CD4-positive, CD25-positive, alpha-beta regulatory T cell (primary cell): ENCODE results near the gene PTPRE. TPM values are rescaled to one million over a fixed set of nuclear protein-coding genes. Genes with fewer than 3 reads are reported as not detected.

Experiments used
- ATAC-seq, 2 donors: fragments of 150-1000 bp; cut with Tn5 transposase; one replicate each; pipeline ENCODE4 v1.10.0; 2021; ENCODE audit warnings: low read depth in 2 of 2, moderate number of reproducible peaks in 2 of 2, moderate library complexity in 1 of 2
- DNase-seq, 3 donors: peaks; one replicate each; pipeline versions ENCODE4 v3.0.0 to v3.0.0-alpha.2; 2012 to 2022; ENCODE audit warnings: mixed read lengths in 1 of 3
- H3K27ac ChIP-seq: one replicate; pipeline ENCODE4 v1.7.0; 2013; ENCODE audit warnings: mild to moderate bottlenecking, low read length; ENCODE audit not compliant: insufficient read depth, poor library complexity, severe bottlenecking
- H3K27me3 ChIP-seq: one replicate; pipeline ENCODE4 v1.7.0; 2013; ENCODE audit warnings: low read length; ENCODE audit not compliant: control insufficient read depth, insufficient read depth
- H3K36me3 ChIP-seq: one replicate; pipeline ENCODE4 v1.7.0; 2013; ENCODE audit warnings: mild to moderate bottlenecking, low read length, moderate library complexity; ENCODE audit not compliant: control insufficient read depth, insufficient read depth
- H3K4me1 ChIP-seq: 2 replicates; pipeline ENCODE4 v1.7.0; 2013; ENCODE audit warnings: mild to moderate bottlenecking, low read length; ENCODE audit not compliant: insufficient read depth, control insufficient read depth, poor library complexity, severe bottlenecking
- H3K4me3 ChIP-seq: one replicate; pipeline ENCODE4 v1.7.0; 2013; ENCODE audit warnings: low read depth, mild to moderate bottlenecking, low read length, moderate library complexity
- H3K9me3 ChIP-seq, 2 experiments: 1 replicate in 1 of 2; 2 replicates in 1 of 2; pipeline ENCODE4 v1.7.0; 2013; ENCODE audit warnings: low read length in 2 of 2, mild to moderate bottlenecking in 1 of 2, moderate library complexity in 1 of 2; ENCODE audit not compliant: control insufficient read depth in 2 of 2
- H3K27ac Mint-ChIP-seq, 3 donors: one replicate each; pipeline ENCODE4 v1.8.0; 2020 to 2022; ENCODE audit warnings: mild to moderate bottlenecking in 3 of 3, mixed read lengths in 3 of 3, moderate library complexity in 2 of 3
- H3K27me3 Mint-ChIP-seq: one replicate; pipeline ENCODE4 v1.8.0; 2022; ENCODE audit warnings: mild to moderate bottlenecking, mixed read lengths
- H3K36me3 Mint-ChIP-seq: one replicate; pipeline ENCODE4 v1.8.0; 2020; ENCODE audit warnings: mixed read lengths
- H3K4me1 Mint-ChIP-seq, 4 donors: one replicate each; pipeline ENCODE4 v1.8.0; 2020 to 2022; ENCODE audit warnings: mixed read lengths in 4 of 4, mild to moderate bottlenecking in 1 of 4
- H3K4me3 Mint-ChIP-seq, 4 donors: one replicate each; pipeline ENCODE4 v1.8.0; 2020 to 2022; ENCODE audit warnings: mild to moderate bottlenecking in 4 of 4, mixed read lengths in 4 of 4, moderate library complexity in 3 of 4
- H3K9me3 Mint-ChIP-seq, 7 donors: one replicate each; pipeline ENCODE4 v1.8.0; 2020 to 2022; ENCODE audit warnings: mixed read lengths in 7 of 7, mild to moderate bottlenecking in 3 of 7, moderate library complexity in 2 of 7
- polyA plus RNA-seq, 4 donors: library from polyadenylated mRNA; unstranded; fragments of 300-500 nt; fragmentation: Illumina TruSeq; gene quantifications; one replicate each; pipeline ENCODE4 v1.2.3, GENCODE V29; 2021
- total RNA-seq: library from RNA; stranded (reverse); gene quantifications from one replicate; pipeline ENCODE4 v1.2.3, GENCODE V29; 2022

Gene PTPRE
- total and polyA plus RNA-seq, 5 donors from 2014 or later: 10.0 to 63.9 (median 13.7) TPM

- DNase-seq (no peak), ATAC-seq (no peak)
- Histone ChIP-seq H3K27ac (no peak overlapping the region), H3K4me3 (no peak overlapping the region), H3K4me1 (no peaks in the 10 kb centered on the region), H3K9me3 (peaks cover 6 to 9% of the 10 kb centered on the region in 2 experiments), H3K36me3 (no peaks in the 10 kb centered on the region), H3K27me3 (no peaks in the 10 kb centered on the region)
- peaks cover 0 to 14% (median 4%) of the 10 kb centered on the region in 7 donors for H3K9me3 Mint-ChIP-seq
- H3K27ac Mint-ChIP-seq: peak overlapping the region in 1 of 3 donors; percentile 8
- peaks cover 18% of the 10 kb centered on the region for H3K27me3 Mint-ChIP-seq
- peaks cover 0 to 7% (median 1%) of the 10 kb centered on the region in 4 donors for H3K4me1 Mint-ChIP-seq
- H3K4me3 Mint-ChIP-seq: no peak overlapping the region
- H3K36me3 Mint-ChIP-seq: no peaks in the 10 kb centered on the region
Observed at GRCh38 chr10:127979566-127979965, 72.7 kb downstream of the PTPRE start.

DNA sequence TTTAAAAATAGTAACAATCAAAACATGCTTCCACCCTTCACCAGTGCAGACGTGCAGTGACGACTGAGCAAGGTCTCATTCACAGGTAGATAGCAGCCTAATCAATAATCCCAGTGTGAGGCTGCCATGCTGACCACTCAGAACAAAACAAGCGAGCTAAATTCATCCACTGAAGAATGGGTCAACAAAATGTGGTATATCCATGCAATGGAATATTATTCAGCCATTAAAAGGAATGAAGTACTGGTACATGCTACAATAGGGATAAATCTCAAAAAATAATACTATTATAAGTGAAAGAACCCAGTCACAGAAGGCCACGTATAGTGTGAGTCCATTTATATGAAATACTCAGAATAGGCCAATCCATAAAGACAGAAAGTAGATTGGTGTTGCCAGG, 74.0 kb downstream of the PTPRE start:
- ATAC-seq: no peak
- no peak overlapping the region for H3K4me3 Mint-ChIP-seq
- H3K4me1 Mint-ChIP-seq: peaks cover 0 to 9% (median 2%) of the 10 kb centered on the region in 4 donors
- Histone ChIP-seq H3K9me3 (peaks cover 6 to 9% of the 10 kb centered on the region in 2 experiments), H3K27ac (no peak overlapping the region), H3K4me3 (no peak overlapping the region), H3K27me3 (no peaks in the 10 kb centered on the region), H3K36me3 (no peaks in the 10 kb centered on the region), H3K4me1 (no peaks in the 10 kb centered on the region)
- H3K27ac Mint-ChIP-seq: no peak overlapping the region
- no peaks in the 10 kb centered on the region for H3K36me3 Mint-ChIP-seq
- peaks cover 8% of the 10 kb centered on the region for H3K27me3 Mint-ChIP-seq
- no peak for DNase-seq
- peaks cover 0 to 14% (median 4%) of the 10 kb centered on the region in 7 donors for H3K9me3 Mint-ChIP-seq

DNA sequence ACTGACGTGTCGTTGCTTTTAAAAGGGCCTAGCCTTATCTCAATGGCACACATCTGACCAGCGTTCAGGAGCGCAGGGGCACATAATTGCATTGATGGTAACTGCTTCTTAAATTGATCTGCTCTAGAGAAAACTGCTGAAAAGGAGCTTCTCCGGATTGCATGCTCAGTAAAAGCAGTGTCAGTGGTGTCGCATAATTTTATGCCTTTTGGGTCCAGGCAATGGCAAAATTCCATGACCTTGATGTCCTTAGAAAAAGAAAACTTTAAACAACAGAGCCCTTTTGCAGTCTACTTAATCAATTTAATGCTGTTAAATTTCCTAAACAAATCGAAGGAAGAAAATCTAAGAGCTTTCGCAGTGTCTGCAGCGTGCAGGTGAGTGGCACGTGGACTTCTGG, 75.7 kb downstream of the PTPRE start:
- no peaks in the 10 kb centered on the region for H3K36me3 ChIP-seq
- peaks cover 6 to 9% of the 10 kb centered on the region in 2 experiments for H3K9me3 ChIP-seq
- H3K4me3 Mint-ChIP-seq: no peak overlapping the region
- no peaks in the 10 kb centered on the region for H3K27me3 Mint-ChIP-seq
- H3K27ac ChIP-seq: no peak overlapping the region
- DNase-seq (no peak), ATAC-seq (no peak)
- peaks cover 0 to 14% (median 4%) of the 10 kb centered on the region in 7 donors for H3K9me3 Mint-ChIP-seq
- no peaks in the 10 kb centered on the region for H3K4me1 ChIP-seq
- H3K27me3 ChIP-seq: no peaks in the 10 kb centered on the region
- peaks cover 0 to 9% (median 2%) of the 10 kb centered on the region in 4 donors for H3K4me1 Mint-ChIP-seq
- H3K27ac Mint-ChIP-seq: no peak overlapping the region
- no peak overlapping the region for H3K4me3 ChIP-seq
- no peaks in the 10 kb centered on the region for H3K36me3 Mint-ChIP-seq

DNA sequence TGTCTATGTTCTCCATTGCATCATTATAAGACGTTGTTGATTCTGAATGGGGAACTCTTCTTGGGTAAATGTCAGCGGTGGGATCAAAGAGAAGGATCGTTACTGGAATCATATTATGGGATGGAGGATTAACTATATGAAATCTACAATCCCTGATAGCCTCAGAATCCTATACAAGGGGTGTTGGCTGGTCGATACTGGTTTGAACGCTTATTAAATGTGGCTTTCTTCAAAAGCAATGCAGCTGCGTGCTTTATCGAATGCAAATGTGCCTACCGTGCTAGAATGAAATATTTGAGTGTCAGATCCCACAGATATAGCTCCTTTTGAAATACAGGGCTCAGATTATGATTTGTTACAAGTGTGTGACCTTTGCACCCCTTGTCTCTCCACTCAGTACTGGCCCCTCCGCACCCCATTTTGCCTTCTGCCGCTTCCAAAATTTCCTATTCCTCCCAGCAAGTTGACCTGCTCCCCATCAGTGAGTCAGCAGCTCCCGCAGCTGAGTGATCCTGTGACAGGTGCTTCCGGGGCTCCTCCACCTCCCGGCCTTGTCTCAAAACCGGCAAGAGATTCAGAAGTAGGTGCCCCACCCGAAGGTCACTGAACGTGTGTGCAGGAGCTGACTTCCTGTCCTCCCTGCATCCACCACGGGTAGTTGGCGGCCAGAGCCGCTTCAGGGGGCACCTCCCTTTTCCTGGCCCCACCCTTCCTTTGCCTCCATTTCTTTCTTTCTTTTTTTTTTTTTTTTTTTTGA, 76.6 kb downstream of the PTPRE start:
- peaks cover 0 to 14% (median 4%) of the 10 kb centered on the region in 7 donors for H3K9me3 Mint-ChIP-seq
- no peaks in the 10 kb centered on the region for H3K4me1 ChIP-seq
- peaks cover 0 to 9% (median 2%) of the 10 kb centered on the region in 4 donors for H3K4me1 Mint-ChIP-seq
- H3K27ac ChIP-seq: no peak overlapping the region
- H3K36me3 Mint-ChIP-seq: no peaks in the 10 kb centered on the region
- no peaks in the 10 kb centered on the region for H3K27me3 Mint-ChIP-seq
- no peaks in the 10 kb centered on the region for H3K36me3 ChIP-seq
- no peaks in the 10 kb centered on the region for H3K27me3 ChIP-seq
- H3K4me3 ChIP-seq: no peak overlapping the region
- DNase-seq: peak in 1 of 3 donors; percentile 50
- H3K27ac Mint-ChIP-seq: peak overlapping the region in 1 of 3 donors; percentile 1
- no peak overlapping the region for H3K4me3 Mint-ChIP-seq
- ATAC-seq: no peak
- H3K9me3 ChIP-seq: peaks cover 6 to 9% of the 10 kb centered on the region in 2 experiments

DNA sequence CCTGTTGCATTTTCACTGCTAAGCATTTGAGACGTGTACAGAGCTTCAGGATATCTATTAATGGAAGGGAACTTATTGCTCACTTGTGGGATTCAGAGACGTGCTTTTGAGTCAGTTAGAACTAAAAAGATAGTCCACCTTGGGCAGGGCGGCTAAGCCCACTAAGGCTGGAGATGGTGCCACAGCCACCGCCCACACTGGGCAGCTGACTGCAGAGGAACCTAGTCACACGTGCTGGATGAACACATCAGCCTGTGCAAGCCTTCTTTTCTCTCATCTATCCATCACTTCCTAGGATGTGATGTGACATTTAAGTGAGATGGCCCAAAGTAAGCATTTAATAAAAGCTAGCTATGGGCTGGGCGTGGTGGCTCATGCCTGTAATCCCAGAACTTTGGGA, 78.0 kb downstream of the PTPRE start:
- peaks cover 0 to 16% (median 6%) of the 10 kb centered on the region in 4 donors for H3K4me1 Mint-ChIP-seq
- no peak overlapping the region for H3K4me3 Mint-ChIP-seq
- H3K36me3 Mint-ChIP-seq: no peaks in the 10 kb centered on the region
- DNase-seq (no peak), ATAC-seq (no peak)
- H3K9me3 ChIP-seq: peaks cover 1 to 9% of the 10 kb centered on the region in 2 experiments
- H3K9me3 Mint-ChIP-seq: peaks cover 0 to 11% (median 2%) of the 10 kb centered on the region in 7 donors
- H3K27ac Mint-ChIP-seq: no peak overlapping the region
- H3K27ac ChIP-seq: no peak overlapping the region
- no peaks in the 10 kb centered on the region for H3K27me3 ChIP-seq
- no peaks in the 10 kb centered on the region for H3K4me1 ChIP-seq
- no peak overlapping the region for H3K4me3 ChIP-seq
- no peaks in the 10 kb centered on the region for H3K36me3 ChIP-seq
- no peaks in the 10 kb centered on the region for H3K27me3 Mint-ChIP-seq

DNA sequence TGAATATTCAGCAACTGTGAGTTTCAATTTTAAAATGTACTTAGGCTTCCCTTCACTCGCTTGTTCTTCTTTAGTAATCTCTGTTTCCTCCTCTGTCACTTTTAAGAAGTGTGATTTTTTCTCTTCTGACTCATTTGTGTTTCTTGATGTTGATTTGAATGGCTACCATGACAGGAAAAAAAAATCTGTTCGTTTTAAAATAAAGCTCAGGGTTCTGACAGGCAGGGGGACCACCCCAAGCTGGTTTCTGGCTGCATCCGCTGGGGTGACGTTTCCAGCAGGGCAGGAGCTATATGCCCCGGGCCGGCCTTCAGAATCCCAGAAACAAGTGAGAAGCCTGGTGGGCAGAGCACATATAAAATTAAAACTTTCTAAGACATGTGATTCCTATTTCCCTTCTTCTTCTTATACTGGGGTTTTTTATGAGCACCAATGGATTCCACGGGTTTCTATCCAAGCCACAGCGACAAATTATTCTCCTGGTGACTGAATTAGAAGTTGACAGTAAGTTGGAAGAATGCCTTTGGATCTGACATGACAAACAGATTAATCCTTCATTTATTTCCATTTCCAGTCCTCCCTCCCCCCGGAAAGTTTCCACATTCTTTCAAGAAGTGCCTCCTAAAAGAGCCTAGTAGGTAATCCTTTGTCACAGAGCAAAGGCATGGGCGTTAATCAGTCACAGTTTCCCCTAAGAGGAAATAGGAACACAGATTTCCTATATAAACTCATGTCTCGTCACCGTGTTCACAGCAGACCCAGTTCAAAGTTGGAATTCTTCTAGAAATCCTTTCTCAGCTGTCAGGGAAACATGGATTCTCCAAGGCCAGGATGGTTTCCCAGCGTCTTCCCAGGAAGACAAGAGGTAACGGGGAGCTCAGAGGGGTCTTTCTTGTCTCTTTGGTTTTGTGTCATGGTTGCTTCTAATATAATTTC, 79.9 kb downstream of the PTPRE start:
- no peak for DNase-seq
- H3K4me1 ChIP-seq: peaks cover 13% of the 10 kb centered on the region
- peaks cover 0 to 2% (median 0%) of the 10 kb centered on the region in 7 donors for H3K9me3 Mint-ChIP-seq

DNA sequence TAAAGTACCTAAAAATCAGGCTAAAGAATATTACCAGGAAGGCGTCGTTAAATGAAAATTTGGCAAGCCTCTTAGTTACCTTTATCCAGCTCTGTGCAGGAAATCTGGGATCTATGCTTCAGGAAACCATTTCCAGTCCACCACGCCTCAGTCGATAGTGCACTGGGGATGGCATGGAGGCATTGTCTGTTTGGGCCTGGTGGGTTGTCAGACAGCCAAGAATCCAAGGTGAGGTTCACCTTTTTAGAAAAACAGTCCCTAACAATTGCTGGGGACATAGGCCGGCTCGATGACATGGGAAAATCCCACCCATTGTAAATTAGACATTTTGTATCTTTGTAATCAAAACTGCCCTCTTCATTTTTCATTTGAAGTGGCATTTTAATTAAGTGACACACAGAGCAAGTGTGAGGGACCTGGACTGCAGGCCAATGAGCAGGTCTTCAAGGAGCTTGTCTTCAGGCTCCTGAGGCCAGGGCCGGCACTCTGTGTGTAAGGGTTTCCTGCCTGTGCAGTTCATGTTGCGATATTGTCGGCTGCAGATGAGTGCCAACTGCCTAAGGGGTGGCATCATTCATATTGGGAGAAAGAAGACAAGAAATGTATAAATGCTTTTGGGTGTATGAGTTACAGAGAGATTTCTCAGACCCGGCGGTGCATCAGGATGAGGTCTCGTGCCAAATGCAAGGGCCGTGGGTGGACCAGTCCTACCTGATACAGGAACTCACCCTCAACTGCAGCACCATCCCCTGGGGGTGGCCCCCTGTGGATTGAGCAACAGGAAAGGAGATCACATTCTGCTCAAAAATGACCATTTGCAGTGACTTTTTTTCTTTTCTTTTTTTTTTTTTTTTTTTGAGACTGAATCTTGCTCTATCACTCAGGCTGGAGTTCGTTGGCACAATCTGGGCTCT, 80.8 kb downstream of the PTPRE start:
- H3K27me3 ChIP-seq: no peaks in the 10 kb centered on the region
- Mint-ChIP-seq H3K27ac (no peak overlapping the region), H3K9me3 (peaks cover 0 to 2% (median 0%) of the 10 kb centered on the region in 7 donors), H3K27me3 (no peaks in the 10 kb centered on the region), H3K4me3 (peak overlapping the region in 1 of 4 donors; percentile 8), H3K4me1 (peaks cover 7 to 39% (median 18%) of the 10 kb centered on the region in 4 donors), H3K36me3 (no peaks in the 10 kb centered on the region)
- ATAC-seq (no peak), DNase-seq (no peak)
- H3K27ac ChIP-seq: no peak overlapping the region
- H3K4me3 ChIP-seq: no peak overlapping the region
- no peaks in the 10 kb centered on the region for H3K36me3 ChIP-seq
- peaks cover 13% of the 10 kb centered on the region for H3K4me1 ChIP-seq
- no peaks in the 10 kb centered on the region for H3K9me3 ChIP-seq

More for the DNA sequence above, 79.9 kb downstream of the PTPRE start:
- no peak for ATAC-seq
- no peak overlapping the region for H3K4me3 ChIP-seq
- Mint-ChIP-seq H3K27ac (no peak overlapping the region), H3K4me3 (peak overlapping the region in 1 of 4 donors; percentile 8), H3K27me3 (no peaks in the 10 kb centered on the region), H3K36me3 (no peaks in the 10 kb centered on the region), H3K4me1 (peaks cover 7 to 33% (median 18%) of the 10 kb centered on the region in 4 donors)
- no peaks in the 10 kb centered on the region for H3K27me3 ChIP-seq
- no peaks in the 10 kb centered on the region for H3K9me3 ChIP-seq
- H3K36me3 ChIP-seq: no peaks in the 10 kb centered on the region
- H3K27ac ChIP-seq: no peak overlapping the region
